ENCODE data around the gene CDCA8. TPM values are rescaled to one million over a fixed set of nuclear protein-coding genes. Genes with fewer than 3 reads are reported as not detected.

CDCA8 gene
- total RNA-seq, 2 donors from 2014 or later = 0.27 to 0.35 TPM

DNA sequence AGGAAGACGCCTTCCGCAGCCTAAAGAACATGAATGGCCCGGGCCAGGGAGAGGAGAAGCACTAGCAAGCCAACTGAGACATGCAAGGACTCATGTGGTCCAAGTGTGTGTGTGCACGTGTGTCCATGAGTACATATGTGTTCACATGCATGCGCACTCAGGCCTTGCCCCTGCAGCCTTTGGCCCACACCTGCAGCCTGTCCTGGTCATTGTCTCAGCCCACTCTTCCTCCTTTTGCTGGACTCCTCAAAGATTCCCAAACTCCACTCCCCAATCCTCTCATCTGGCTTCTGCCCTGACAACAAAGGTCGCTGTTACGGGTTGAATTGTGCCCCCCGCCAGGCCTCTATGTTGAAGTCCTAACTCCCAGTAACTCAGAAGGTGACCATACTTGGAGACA is 21.9 kb downstream of the CDCA8 start:
- H3K4me3 ChIP-seq = no peak overlapping the region
- TF ChIP-seq, protein P1, sequence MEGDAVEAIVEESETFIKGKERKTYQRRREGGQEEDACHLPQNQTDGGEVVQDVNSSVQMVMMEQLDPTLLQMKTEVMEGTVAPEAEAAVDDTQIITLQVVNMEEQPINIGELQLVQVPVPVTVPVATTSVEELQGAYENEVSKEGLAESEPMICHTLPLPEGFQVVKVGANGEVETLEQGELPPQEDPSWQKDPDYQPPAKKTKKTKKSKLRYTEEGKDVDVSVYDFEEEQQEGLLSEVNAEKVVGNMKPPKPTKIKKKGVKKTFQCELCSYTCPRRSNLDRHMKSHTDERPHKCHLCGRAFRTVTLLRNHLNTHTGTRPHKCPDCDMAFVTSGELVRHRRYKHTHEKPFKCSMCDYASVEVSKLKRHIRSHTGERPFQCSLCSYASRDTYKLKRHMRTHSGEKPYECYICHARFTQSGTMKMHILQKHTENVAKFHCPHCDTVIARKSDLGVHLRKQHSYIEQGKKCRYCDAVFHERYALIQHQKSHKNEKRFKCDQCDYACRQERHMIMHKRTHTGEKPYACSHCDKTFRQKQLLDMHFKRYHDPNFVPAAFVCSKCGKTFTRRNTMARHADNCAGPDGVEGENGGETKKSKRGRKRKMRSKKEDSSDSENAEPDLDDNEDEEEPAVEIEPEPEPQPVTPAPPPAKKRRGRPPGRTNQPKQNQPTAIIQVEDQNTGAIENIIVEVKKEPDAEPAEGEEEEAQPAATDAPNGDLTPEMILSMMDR (IDR thresholded peaks at IDR 0.05) = no peak
- H3K9me3 ChIP-seq = no peaks in the 10 kb centered on the region
- no peaks in the 10 kb centered on the region for H3K36me3 ChIP-seq
- no peak for ATAC-seq (ENCODE audit: insufficient number of reproducible peaks, low FRiP score, low read depth)
- no peak for DNase-seq (ENCODE audit: low spot score)
- no peaks in the 10 kb centered on the region for H3K27me3 ChIP-seq (replicated peaks; ENCODE audit: insufficient read depth)
- no peak overlapping the region for H3K27ac ChIP-seq
- H3K4me1 ChIP-seq (ENCODE audit: control insufficient read depth in 1 of 2, low read depth in 2 of 2) = no peaks in the 10 kb centered on the region

- ATAC-seq (ENCODE audit: insufficient number of reproducible peaks, low FRiP score, low read depth) = no peak
Observed at GRCh38 chr1:37714689-37715088, 22.4 kb downstream of the CDCA8 start.

GRCh38 chr1:37716321-37716720 is 24.0 kb downstream of the CDCA8 start:
- DNase-seq (ENCODE audit: low spot score) = no peak
- H3K4me3 ChIP-seq = no peak overlapping the region
- ATAC-seq (ENCODE audit: insufficient number of reproducible peaks, low FRiP score, low read depth) = no peak
- no peaks in the 10 kb centered on the region for H3K9me3 ChIP-seq
- H3K27ac ChIP-seq = no peak overlapping the region
- H3K27me3 ChIP-seq (replicated peaks; ENCODE audit: insufficient read depth) = no peaks in the 10 kb centered on the region
- TF ChIP-seq, protein P1 (IDR thresholded peaks at IDR 0.05) = no peak
- H3K36me3 ChIP-seq = no peaks in the 10 kb centered on the region
- no peaks in the 10 kb centered on the region for H3K4me1 ChIP-seq (ENCODE audit: control insufficient read depth in 1 of 2, low read depth in 2 of 2)

More at GRCh38 chr1:37714689-37715088, 22.4 kb downstream of the CDCA8 start:
- TF ChIP-seq, protein P1 (IDR thresholded peaks at IDR 0.05) = no peak
- no peak overlapping the region for H3K4me3 ChIP-seq
- H3K4me1 ChIP-seq (ENCODE audit: control insufficient read depth in 1 of 2, low read depth in 2 of 2) = no peaks in the 10 kb centered on the region
- no peak for DNase-seq (ENCODE audit: low spot score)
- no peaks in the 10 kb centered on the region for H3K9me3 ChIP-seq
- no peaks in the 10 kb centered on the region for H3K36me3 ChIP-seq
- no peak overlapping the region for H3K27ac ChIP-seq
- no peaks in the 10 kb centered on the region for H3K27me3 ChIP-seq (replicated peaks; ENCODE audit: insufficient read depth)

- no peak overlapping the region for H3K4me3 ChIP-seq
- no peak for DNase-seq (ENCODE audit: low spot score)
- H3K9me3 ChIP-seq = no peaks in the 10 kb centered on the region
- H3K27ac ChIP-seq = no peak overlapping the region
- no peaks in the 10 kb centered on the region for H3K4me1 ChIP-seq (ENCODE audit: control insufficient read depth in 1 of 2, low read depth in 2 of 2)
- ATAC-seq (ENCODE audit: insufficient number of reproducible peaks, low FRiP score, low read depth) = no peak
- no peaks in the 10 kb centered on the region for H3K27me3 ChIP-seq (replicated peaks; ENCODE audit: insufficient read depth)
- TF ChIP-seq, protein P1 (IDR thresholded peaks at IDR 0.05) = no peak
- H3K36me3 ChIP-seq = no peaks in the 10 kb centered on the region
Observed at GRCh38 chr1:37717631-37718030, 25.3 kb downstream of the CDCA8 start.

- TF ChIP-seq, protein P1 (IDR thresholded peaks at IDR 0.05) = no peak
- ATAC-seq (ENCODE audit: insufficient number of reproducible peaks, low FRiP score, low read depth) (no peak), DNase-seq (ENCODE audit: low spot score) (no peak)
- no peaks in the 10 kb centered on the region for H3K4me1 ChIP-seq (ENCODE audit: control insufficient read depth in 1 of 2, low read depth in 2 of 2)
- H3K9me3 ChIP-seq = no peaks in the 10 kb centered on the region
- H3K36me3 ChIP-seq = no peaks in the 10 kb centered on the region
- no peak overlapping the region for H3K4me3 ChIP-seq
- no peak overlapping the region for H3K27ac ChIP-seq
- H3K27me3 ChIP-seq (replicated peaks; ENCODE audit: insufficient read depth) = no peaks in the 10 kb centered on the region
Observed at GRCh38 chr1:37718181-37718900, 26.0 kb downstream of the CDCA8 start.

Measured in thoracic aorta (tissue), 2 donors.